H9 (cell line): ENCODE measurements around the gene ZNF385B. TPM values are rescaled to one million over a fixed set of nuclear protein-coding genes. Genes with fewer than 3 reads are reported as not detected.

Source experiments
- DNase-seq: peaks from one replicate; pipeline ENCODE4 v3.0.0-alpha.2; 2017
- H2AFZ ChIP-seq: one replicate; pipeline ENCODE4 v1.6.1; 2013; ENCODE audit warnings: mild to moderate bottlenecking, low read length, control low read depth, moderate library complexity
- H2AK5ac ChIP-seq: 2 replicates; pipeline ENCODE4 v1.6.1; 2013; ENCODE audit warnings: low read length, control low read depth, mixed read lengths; ENCODE audit not compliant: insufficient read length
- H2BK120ac ChIP-seq: one replicate; pipeline ENCODE4 v1.6.1; 2013; ENCODE audit warnings: low read depth, mild to moderate bottlenecking, low read length, control low read depth, inconsistent platforms; ENCODE audit not compliant: poor library complexity, severe bottlenecking
- H2BK12ac ChIP-seq: 2 replicates; pipeline ENCODE4 v1.6.1; 2013; ENCODE audit warnings: low read length, control low read depth, mixed read lengths, low read depth; ENCODE audit not compliant: insufficient read length
- H2BK15ac ChIP-seq: 2 replicates; pipeline ENCODE4 v1.6.1; 2013; ENCODE audit warnings: low read depth, low read length, control low read depth
- H2BK20ac ChIP-seq: one replicate; pipeline ENCODE4 v1.6.1; 2013; ENCODE audit warnings: low read depth, mild to moderate bottlenecking, low read length, control low read depth, inconsistent platforms; ENCODE audit not compliant: poor library complexity, severe bottlenecking
- H2BK5ac ChIP-seq: 2 replicates; pipeline ENCODE4 v1.6.1; 2013; ENCODE audit warnings: low read length, control low read depth, mixed read lengths; ENCODE audit not compliant: insufficient read length
- H3K14ac ChIP-seq: 2 replicates; pipeline ENCODE4 v1.6.1; 2013; ENCODE audit warnings: low read length, control low read depth; ENCODE audit not compliant: insufficient read depth
- H3K18ac ChIP-seq: 2 replicates; pipeline ENCODE4 v1.6.1; 2013; ENCODE audit warnings: low read depth, mild to moderate bottlenecking, mixed read lengths, low read length, control low read depth; ENCODE audit not compliant: insufficient read length
- H3K23ac ChIP-seq: 2 replicates; pipeline ENCODE4 v1.6.1; 2013; ENCODE audit warnings: low read length, control low read depth, mixed read lengths, low read depth; ENCODE audit not compliant: insufficient read length
- H3K23me2 ChIP-seq: 2 replicates; pipeline ENCODE4 v1.6.1; 2013; ENCODE audit warnings: low read depth, mild to moderate bottlenecking, mixed read lengths, low read length, control low read depth; ENCODE audit not compliant: insufficient read length, poor library complexity, severe bottlenecking
- H3K27ac ChIP-seq: 2 replicates; pipeline ENCODE4 v1.5.1; 2013; ENCODE audit warnings: low read length, control low read depth, mixed read lengths, low read depth; ENCODE audit not compliant: insufficient read length
- H3K27me3 ChIP-seq: 2 replicates; pipeline ENCODE4 v1.6.1; 2013; ENCODE audit warnings: low read length, control low read depth, inconsistent platforms; ENCODE audit not compliant: insufficient read depth
- H3K4ac ChIP-seq: 2 replicates; pipeline ENCODE4 v1.6.1; 2013; ENCODE audit warnings: low read depth, mild to moderate bottlenecking, control low read depth, inconsistent platforms, low read length, moderate library complexity
- H3K4me1 ChIP-seq: 2 replicates; pipeline ENCODE4 v1.6.1; 2013; ENCODE audit warnings: low read length, control low read depth, inconsistent platforms; ENCODE audit not compliant: insufficient read depth
- H3K4me2 ChIP-seq: 2 replicates; pipeline ENCODE4 v1.6.1; 2013; ENCODE audit warnings: low read length, control low read depth, mixed read lengths; ENCODE audit not compliant: insufficient read length, insufficient read depth
- H3K56ac ChIP-seq: 2 replicates; pipeline ENCODE4 v1.6.1; 2013; ENCODE audit warnings: low read depth, mild to moderate bottlenecking, mixed read lengths, low read length, control low read depth; ENCODE audit not compliant: insufficient read length
- H3K79me1 ChIP-seq: 2 replicates; pipeline ENCODE4 v1.6.1; 2013; ENCODE audit warnings: low read depth, mild to moderate bottlenecking, moderate library complexity, low read length, control low read depth, inconsistent platforms; ENCODE audit not compliant: insufficient read depth, poor library complexity, severe bottlenecking
- H3K79me2 ChIP-seq: 2 replicates; pipeline ENCODE4 v1.6.1; 2013; ENCODE audit warnings: low read length, control low read depth, inconsistent platforms; ENCODE audit not compliant: insufficient read depth
- H3K9ac ChIP-seq: 2 replicates; pipeline ENCODE4 v1.6.1; 2013; ENCODE audit warnings: low read length, control low read depth, mixed read lengths; ENCODE audit not compliant: insufficient read length; ENCODE audit errors: extremely low read depth
- H3K9me3 ChIP-seq: one replicate; pipeline ENCODE4 v1.6.1; 2013; ENCODE audit warnings: low read depth, low read length, inconsistent platforms; ENCODE audit not compliant: control insufficient read depth
- H3T11ph ChIP-seq: one replicate; pipeline ENCODE4 v1.6.1; 2013; ENCODE audit warnings: mild to moderate bottlenecking, low read length, control low read depth, inconsistent platforms
- H4K20me1 ChIP-seq: one replicate; pipeline ENCODE4 v1.6.1; 2013; ENCODE audit not compliant: control insufficient read depth, insufficient read length, insufficient read depth
- H4K5ac ChIP-seq: 2 replicates; pipeline ENCODE4 v1.6.1; 2013; ENCODE audit warnings: low read depth, mild to moderate bottlenecking, mixed read lengths, low read length, control low read depth; ENCODE audit not compliant: insufficient read length
- H4K8ac ChIP-seq: replicated peaks from 2 replicates; pipeline ENCODE4 v1.6.1; 2013; ENCODE audit warnings: low read length, control low read depth, mixed read lengths, low read depth; ENCODE audit not compliant: insufficient read length
- H4K91ac ChIP-seq: 2 replicates; pipeline ENCODE4 v1.6.1; 2013; ENCODE audit warnings: low read depth, mild to moderate bottlenecking, moderate library complexity, mixed read lengths, low read length, control low read depth; ENCODE audit not compliant: insufficient read length
- H3K27ac Mint-ChIP-seq, 3 experiments: 2 replicates in 2 of 3; 3 replicates in 1 of 3; pipeline ENCODE4 v1.8.0; 2020 to 2021; ENCODE audit warnings: mixed read lengths in 3 of 3, mild to moderate bottlenecking in 1 of 3, moderate library complexity in 1 of 3
- H3K27me3 Mint-ChIP-seq: 2 replicates; pipeline ENCODE4 v1.8.0; 2021; ENCODE audit warnings: low read depth, mild to moderate bottlenecking, moderate library complexity, mixed read lengths
- H3K36me3 Mint-ChIP-seq, 3 experiments: 2 replicates in 2 of 3; 3 replicates in 1 of 3; pipeline ENCODE4 v1.8.0; 2020 to 2021; ENCODE audit warnings: low read depth in 3 of 3, mixed read lengths in 3 of 3; ENCODE audit not compliant: insufficient read depth in 1 of 3
- H3K4me1 Mint-ChIP-seq, 2 experiments: 2 replicates each; pipeline ENCODE4 v1.8.0; 2020; ENCODE audit warnings: mixed read lengths in 2 of 2
- H3K4me3 Mint-ChIP-seq, 2 experiments: 2 replicates in 1 of 2; 3 replicates in 1 of 2; pipeline ENCODE4 v1.8.0; 2020 to 2021; ENCODE audit warnings: mild to moderate bottlenecking in 2 of 2, mixed read lengths in 2 of 2, moderate library complexity in 1 of 2
- H3K9me3 Mint-ChIP-seq, 2 experiments: 2 replicates in 1 of 2; 3 replicates in 1 of 2; pipeline ENCODE4 v1.8.0; 2020; ENCODE audit warnings: mild to moderate bottlenecking in 2 of 2, mixed read lengths in 2 of 2, moderate library complexity in 1 of 2
- CTCF ChIP-seq: fragments of 200-600 bp; sonication (generic); conservative IDR thresholded peaks from 3 replicates; pipeline ENCODE4 v1.8.0; 2021; ENCODE audit warnings: antibody characterized with exemption, mild to moderate bottlenecking
- WGBS: extraction: QIAGEN DNeasy Blood & Tissue Kit; methylation state at CpG from one replicate; pipeline ENCODE4 v1.1.7; 2013; ENCODE audit warnings: missing lambda C conversion rate, low lambda C conversion rate, mixed read lengths; ENCODE audit not compliant: insufficient read length; ENCODE audit errors: extremely low coverage; 5-methylcytosine and 5-hydroxymethylcytosine counted together
- total RNA-seq: library from RNA; stranded (reverse); gene quantifications from 2 replicates; pipeline ENCODE4 v1.2.1, GENCODE V29; 2021

ZNF385B gene
- total RNA-seq, 1 experiment from 2014 or later = 2.1 TPM

- Histone ChIP-seq H3K79me1 (no peaks in the 10 kb centered on the region), H3K79me2 (no peaks in the 10 kb centered on the region), H2AFZ (no peak overlapping the region), H2BK12ac (no peak overlapping the region), H2AK5ac (no peak overlapping the region), H3K23me2 (no peaks in the 10 kb centered on the region), H3K4ac (no peak overlapping the region), H3K27me3 (no peaks in the 10 kb centered on the region), H3K4me2 (no peak overlapping the region), H4K91ac (no peak overlapping the region), H2BK5ac (no peak overlapping the region), H3K18ac (no peak overlapping the region), H4K8ac (no peak overlapping the region), H3K14ac (no peak overlapping the region), H3K56ac (no peak overlapping the region), H3K27ac (no peak overlapping the region), H3K9me3 (no peaks in the 10 kb centered on the region), H2BK20ac (no peak overlapping the region), H2BK120ac (no peak overlapping the region), H4K20me1 (no peaks in the 10 kb centered on the region), H4K5ac (no peak overlapping the region), H3T11ph (no peak overlapping the region), H3K9ac (no peak overlapping the region), H3K23ac (no peak overlapping the region), H2BK15ac (no peak overlapping the region), H3K4me1 (peaks cover 7% of the 10 kb centered on the region; the same call in 1 of the 2 replicates)
- DNase-seq = no peak
- peaks cover 0 to 2% (median 0%) of the 10 kb centered on the region in 3 experiments; a peak in 2 of 7 replicates for H3K36me3 Mint-ChIP-seq
- peaks cover 36 to 41% of the 10 kb centered on the region in 2 experiments for H3K4me1 Mint-ChIP-seq
- H3K27me3 Mint-ChIP-seq = no peaks in the 10 kb centered on the region
- WGBS = no CpG with 5 or more reads among the region's 1 CpG
- no peak overlapping the region for H3K4me3 Mint-ChIP-seq
- H3K9me3 Mint-ChIP-seq = no peaks in the 10 kb centered on the region
- peak; percentile 48 for TF ChIP-seq CTCF
- H3K27ac Mint-ChIP-seq = peak overlapping the region in 1 of 3 experiments; percentile 59; a peak in 1 of 7 replicates
These were observed 413.5 kb downstream of the ZNF385B start for GRCh38 chr2:179447839-179448447.
